Endothelial cell of umbilical vein (primary cell): ENCODE measurements around the gene CUX1. TPM values are rescaled to one million over a fixed set of nuclear protein-coding genes. Genes with fewer than 3 reads are reported as not detected.

Experiments
- BruUV-seq: library from RNA; stranded (reverse); fragments of 400-500 nt; replicated peaks from 2 replicates; lab custom pipeline; 2021; lab: Mats Ljungman, UMichigan
- CTCF ChIA-PET: fragments of 300-600, 350-600 bp; sonication (Branson Sonifier 250); formaldehyde crosslinking; loops from one replicate; lab custom pipeline; 2021; ENCODE audit warnings: antibody characterized with exemption, inconsistent platforms; lab: Charles Lee
- POLR2A ChIA-PET: fragments of 300-600, 350-600 bp; sonication (Branson Sonifier 250); formaldehyde crosslinking; loops from one replicate; lab custom pipeline; 2021; ENCODE audit warnings: antibody characterized with exemption, inconsistent platforms; lab: Charles Lee
- DNase-seq: peaks from one replicate; pipeline ENCODE4 v3.0.0-alpha.2; 2011; ENCODE audit warnings: low read depth, low spot score
- FAIRE-seq: peaks from 2 replicates; lab custom pipeline; 2011; peaks lifted over from hg19 to GRCh38; lab: Jason Lieb, UNC
- H2AFZ ChIP-seq: 2 replicates; pipeline ENCODE4 v1.6.0; 2012; ENCODE audit warnings: low read depth, low read length, control low read depth, inconsistent platforms
- H3K27ac ChIP-seq: 2 replicates; pipeline ENCODE4 v1.5.1; 2011; ENCODE audit warnings: low read depth, mild to moderate bottlenecking, control low read depth, low read length, moderate library complexity; ENCODE audit not compliant: insufficient read depth
- H3K27me3 ChIP-seq, 2 experiments: 2 replicates each; pipeline versions ENCODE4 v1.6.0 to v1.6.1; 2011; ENCODE audit warnings: low read length in 2 of 2, mixed read lengths in 1 of 2; ENCODE audit not compliant: control insufficient read depth in 2 of 2, insufficient read depth in 2 of 2
- H3K36me3 ChIP-seq, 2 experiments: 2 replicates in 1 of 2; 3 replicates in 1 of 2; pipeline ENCODE4 v1.5.1; 2011; ENCODE audit warnings: low read length in 2 of 2, mild to moderate bottlenecking in 1 of 2, moderate library complexity in 1 of 2; ENCODE audit not compliant: control insufficient read depth in 2 of 2, insufficient read depth in 2 of 2; ENCODE audit errors: extremely low read depth in 1 of 2
- H3K4me1 ChIP-seq: 3 replicates; pipeline ENCODE4 v1.5.1; 2011; ENCODE audit warnings: mild to moderate bottlenecking, low read length; ENCODE audit not compliant: control insufficient read depth, insufficient read depth; ENCODE audit errors: extremely low read depth
- H3K4me2 ChIP-seq: 2 replicates; pipeline ENCODE4 v1.6.1; 2011; ENCODE audit warnings: low read length, control low read depth, mixed read lengths; ENCODE audit not compliant: insufficient read depth
- H3K4me3 ChIP-seq, 3 experiments: fragments of 200-600 bp in 1 of 3; sonication (generic), shearing (Covaris generic) in 1 of 3; replicated peaks in 1 of 3; 2 replicates each; pipeline ENCODE4 v1.5.1; 2011 to 2016; ENCODE audit warnings: control low read depth in 3 of 3, low read length in 3 of 3, mild to moderate bottlenecking in 2 of 3, inconsistent platforms in 1 of 3, low read depth in 1 of 3, moderate library complexity in 1 of 3; ENCODE audit not compliant: insufficient read depth in 1 of 3
- H3K79me2 ChIP-seq: 2 replicates; pipeline ENCODE4 v1.6.0; 2012; ENCODE audit warnings: low read length, inconsistent platforms; ENCODE audit not compliant: control insufficient read depth, insufficient read depth
- H3K9ac ChIP-seq: replicated peaks from 2 replicates; pipeline ENCODE3; 2011; ENCODE audit warnings: low read length, control low read depth; ENCODE audit not compliant: insufficient read depth; ENCODE audit errors: extremely low read depth
- H3K9me1 ChIP-seq: replicated peaks from 3 replicates; pipeline ENCODE4 v1.6.0; 2011; ENCODE audit warnings: mild to moderate bottlenecking, low read length; ENCODE audit not compliant: control insufficient read depth, insufficient read depth; ENCODE audit errors: extremely low read depth
- H3K9me3 ChIP-seq: replicated peaks from 2 replicates; pipeline ENCODE4 v1.5.1; 2012; ENCODE audit warnings: low read length, inconsistent platforms; ENCODE audit not compliant: control insufficient read depth, insufficient read depth
- H4K20me1 ChIP-seq: replicated peaks from 2 replicates; pipeline ENCODE3; 2011; ENCODE audit warnings: mild to moderate bottlenecking, low read length; ENCODE audit not compliant: control insufficient read depth, insufficient read depth; ENCODE audit errors: extremely low read depth
- CTCF ChIP-seq, 2 donors: IDR thresholded peaks; 1 replicate in 1 of 2; 2 replicates in 1 of 2; pipeline ENCODE4 v1.5.1; 2011; ENCODE audit warnings: low read length in 2 of 2, mild to moderate bottlenecking in 2 of 2, moderate library complexity in 2 of 2, control low read depth in 1 of 2, inconsistent platforms in 1 of 2, low read depth in 1 of 2; ENCODE audit not compliant: insufficient read depth in 1 of 2; ENCODE audit errors: extremely low read depth in 1 of 2
- EZH2 ChIP-seq: IDR thresholded peaks from 2 replicates; pipeline ENCODE4 v1.6.1; 2012; ENCODE audit warnings: borderline replicate concordance, low read depth, mild to moderate bottlenecking, moderate library complexity, low read length, inconsistent platforms; ENCODE audit not compliant: severe bottlenecking
- FOS ChIP-seq: IDR thresholded peaks from 2 replicates; pipeline ENCODE4 v1.6.1; 2011; ENCODE audit warnings: mild to moderate bottlenecking, low read length, moderate library complexity, borderline replicate concordance; ENCODE audit not compliant: insufficient read depth
- GATA2 ChIP-seq: IDR thresholded peaks from 2 replicates; pipeline ENCODE4 v1.7.0; 2011; ENCODE audit warnings: low read depth, mild to moderate bottlenecking, moderate library complexity, mixed read lengths, low read length; ENCODE audit not compliant: insufficient read length, insufficient read depth
- JUN ChIP-seq: IDR thresholded peaks from 2 replicates; pipeline ENCODE4 v1.6.1; 2011; ENCODE audit warnings: borderline replicate concordance, low read depth; ENCODE audit not compliant: insufficient read length, insufficient read depth
- MAX ChIP-seq: IDR thresholded peaks from 2 replicates; pipeline ENCODE4 v1.6.1; 2011; ENCODE audit not compliant: insufficient read depth, insufficient read length
- MYC ChIP-seq: IDR thresholded peaks from one replicate; pipeline ENCODE4 v1.6.1; 2011; ENCODE audit warnings: mild to moderate bottlenecking, low read depth, low read length
- POLR2A ChIP-seq: IDR thresholded peaks from 2 replicates; pipeline ENCODE4 v1.6.1; 2012; ENCODE audit warnings: low read depth, mild to moderate bottlenecking, control low read depth, low read length
- POLR2AphosphoS5 ChIP-seq: IDR thresholded peaks from 2 replicates; pipeline ENCODE4 v1.6.1; 2012; ENCODE audit warnings: low read depth, mild to moderate bottlenecking, control low read depth, low read length, moderate library complexity; ENCODE audit not compliant: insufficient read depth
- dilution Hi-C: fragments of 300-500 bp; cut with MboI; formaldehyde crosslinking; loops from one replicate; pipeline ENCODE4 v1.15.0; 2019; ENCODE audit warnings: low sequenced_read_pairs; ENCODE audit not compliant: extremely low pct_ligation_motif_present
- intact Hi-C: fragments of 100-400 bp; cut with micrococcal nuclease; formaldehyde crosslinking; loops from one replicate; pipeline ENCODE4 v1.10.0; 2022
- polyA plus RNA-seq, 4 experiments: library from polyadenylated mRNA; depleted of rRNA in 3 of 4; stranded (reverse) in 3 of 4; unstranded in 1 of 4; fragments of >200 nt; gene quantifications; 2 replicates each; pipeline versions ENCODE4 v1.2.1 to v1.2.3, GENCODE V29; 2011 to 2012; ENCODE audit warnings: missing spikeins in 1 of 4
- total RNA-seq: library from RNA; stranded (reverse); gene quantifications from 2 replicates; pipeline ENCODE4 v1.2.3, GENCODE V29; 2021

CUX1 gene
- total and polyA plus RNA-seq, 2 donors (not counting 3 experiments of a cell fraction or from before 2014, with no cell fraction given), result 13.8 to 49.8 TPM

GRCh38 chr7:102106625-102107024 is 289.2 kb downstream of the CUX1 start:
- FAIRE-seq (no peak), DNase-seq (no peak)
- CTCF ChIA-PET, result interaction anchor here (1.1 kb wide), 1 partner anchor 13 kb away, joined by 3 read pairs; no protein-coding TSS in a partner anchor
- intact Hi-C loops, result no loop called here
- Histone ChIP-seq H3K4me3 (no peak overlapping the region), H3K4me2 (no peak overlapping the region), H4K20me1 (no peaks in the 10 kb centered on the region), H3K9ac (no peak overlapping the region), H3K27me3 (no peaks in the 10 kb centered on the region), H3K27ac (no peak overlapping the region), H2AFZ (no peak overlapping the region), H3K4me1 (no peaks in the 10 kb centered on the region), H3K36me3 (peaks cover 0 to 13% of the 10 kb centered on the region in 2 experiments), H3K9me3 (no peaks in the 10 kb centered on the region), H3K9me1 (no peaks in the 10 kb centered on the region), H3K79me2 (no peaks in the 10 kb centered on the region)
- dilution Hi-C loops, result no loop called here
- TF ChIP-seq MYC (no peak), GATA2 (no peak), FOS (no peak), CTCF (IDR thresholded peaks at IDR 0.05; ENCODE audit: extremely low read depth in 1 of 2, insufficient read depth in 1 of 2, low read depth in 1 of 2, low read length in 2 of 2) (no peak), POLR2AphosphoS5 (no peak), JUN (no peak), MAX (no peak), EZH2 (no peak), POLR2A (no peak)
- POLR2A ChIA-PET, result no interaction called here
- BruUV-seq, result no TSS peak
